Endothelial cell of umbilical vein (primary cell): Measurements from ENCODE around the gene RAB40C. TPM values are rescaled to one million over a fixed set of nuclear protein-coding genes. Genes with fewer than 3 reads are reported as not detected.

Experiments
- BruUV-seq: library from RNA; stranded (reverse); fragments of 400-500 nt; replicated peaks from 2 replicates; lab custom pipeline; 2021; lab: Mats Ljungman, UMichigan
- CTCF ChIA-PET: fragments of 300-600, 350-600 bp; sonication (Branson Sonifier 250); formaldehyde crosslinking; loops from one replicate; lab custom pipeline; 2021; ENCODE audit warnings: antibody characterized with exemption, inconsistent platforms; lab: Charles Lee
- POLR2A ChIA-PET: fragments of 300-600, 350-600 bp; sonication (Branson Sonifier 250); formaldehyde crosslinking; loops from one replicate; lab custom pipeline; 2021; ENCODE audit warnings: antibody characterized with exemption, inconsistent platforms; lab: Charles Lee
- DNase-seq: peaks from one replicate; pipeline ENCODE4 v3.0.0-alpha.2; 2011; ENCODE audit warnings: low read depth, low spot score
- FAIRE-seq: peaks from 2 replicates; lab custom pipeline; 2011; peaks lifted over from hg19 to GRCh38; lab: Jason Lieb, UNC
- H2AFZ ChIP-seq: 2 replicates; pipeline ENCODE4 v1.6.0; 2012; ENCODE audit warnings: low read depth, low read length, control low read depth, inconsistent platforms
- H3K27ac ChIP-seq: 2 replicates; pipeline ENCODE4 v1.5.1; 2011; ENCODE audit warnings: low read depth, mild to moderate bottlenecking, control low read depth, low read length, moderate library complexity; ENCODE audit not compliant: insufficient read depth
- H3K27me3 ChIP-seq, 2 experiments: 2 replicates each; pipeline versions ENCODE4 v1.6.0 to v1.6.1; 2011; ENCODE audit warnings: low read length in 2 of 2, mixed read lengths in 1 of 2; ENCODE audit not compliant: control insufficient read depth in 2 of 2, insufficient read depth in 2 of 2
- H3K36me3 ChIP-seq, 2 experiments: 2 replicates in 1 of 2; 3 replicates in 1 of 2; pipeline ENCODE4 v1.5.1; 2011; ENCODE audit warnings: low read length in 2 of 2, mild to moderate bottlenecking in 1 of 2, moderate library complexity in 1 of 2; ENCODE audit not compliant: control insufficient read depth in 2 of 2, insufficient read depth in 2 of 2; ENCODE audit errors: extremely low read depth in 1 of 2
- H3K4me1 ChIP-seq: 3 replicates; pipeline ENCODE4 v1.5.1; 2011; ENCODE audit warnings: mild to moderate bottlenecking, low read length; ENCODE audit not compliant: control insufficient read depth, insufficient read depth; ENCODE audit errors: extremely low read depth
- H3K4me2 ChIP-seq: 2 replicates; pipeline ENCODE4 v1.6.1; 2011; ENCODE audit warnings: low read length, control low read depth, mixed read lengths; ENCODE audit not compliant: insufficient read depth
- H3K4me3 ChIP-seq, 3 experiments: fragments of 200-600 bp in 1 of 3; sonication (generic), shearing (Covaris generic) in 1 of 3; replicated peaks in 1 of 3; 2 replicates each; pipeline ENCODE4 v1.5.1; 2011 to 2016; ENCODE audit warnings: control low read depth in 3 of 3, low read length in 3 of 3, mild to moderate bottlenecking in 2 of 3, inconsistent platforms in 1 of 3, low read depth in 1 of 3, moderate library complexity in 1 of 3; ENCODE audit not compliant: insufficient read depth in 1 of 3
- H3K79me2 ChIP-seq: 2 replicates; pipeline ENCODE4 v1.6.0; 2012; ENCODE audit warnings: low read length, inconsistent platforms; ENCODE audit not compliant: control insufficient read depth, insufficient read depth
- H3K9ac ChIP-seq: replicated peaks from 2 replicates; pipeline ENCODE3; 2011; ENCODE audit warnings: low read length, control low read depth; ENCODE audit not compliant: insufficient read depth; ENCODE audit errors: extremely low read depth
- H3K9me1 ChIP-seq: replicated peaks from 3 replicates; pipeline ENCODE4 v1.6.0; 2011; ENCODE audit warnings: mild to moderate bottlenecking, low read length; ENCODE audit not compliant: control insufficient read depth, insufficient read depth; ENCODE audit errors: extremely low read depth
- H3K9me3 ChIP-seq: replicated peaks from 2 replicates; pipeline ENCODE4 v1.5.1; 2012; ENCODE audit warnings: low read length, inconsistent platforms; ENCODE audit not compliant: control insufficient read depth, insufficient read depth
- H4K20me1 ChIP-seq: replicated peaks from 2 replicates; pipeline ENCODE3; 2011; ENCODE audit warnings: mild to moderate bottlenecking, low read length; ENCODE audit not compliant: control insufficient read depth, insufficient read depth; ENCODE audit errors: extremely low read depth
- EZH2 ChIP-seq: IDR thresholded peaks from 2 replicates; pipeline ENCODE4 v1.6.1; 2012; ENCODE audit warnings: borderline replicate concordance, low read depth, mild to moderate bottlenecking, moderate library complexity, low read length, inconsistent platforms; ENCODE audit not compliant: severe bottlenecking
- FOS ChIP-seq: IDR thresholded peaks from 2 replicates; pipeline ENCODE4 v1.6.1; 2011; ENCODE audit warnings: mild to moderate bottlenecking, low read length, moderate library complexity, borderline replicate concordance; ENCODE audit not compliant: insufficient read depth
- GATA2 ChIP-seq: IDR thresholded peaks from 2 replicates; pipeline ENCODE4 v1.7.0; 2011; ENCODE audit warnings: low read depth, mild to moderate bottlenecking, moderate library complexity, mixed read lengths, low read length; ENCODE audit not compliant: insufficient read length, insufficient read depth
- JUN ChIP-seq: IDR thresholded peaks from 2 replicates; pipeline ENCODE4 v1.6.1; 2011; ENCODE audit warnings: borderline replicate concordance, low read depth; ENCODE audit not compliant: insufficient read length, insufficient read depth
- MYC ChIP-seq: IDR thresholded peaks from one replicate; pipeline ENCODE4 v1.6.1; 2011; ENCODE audit warnings: mild to moderate bottlenecking, low read depth, low read length
- dilution Hi-C: fragments of 300-500 bp; cut with MboI; formaldehyde crosslinking; loops from one replicate; pipeline ENCODE4 v1.15.0; 2019; ENCODE audit warnings: low sequenced_read_pairs; ENCODE audit not compliant: extremely low pct_ligation_motif_present
- intact Hi-C: fragments of 100-400 bp; cut with micrococcal nuclease; formaldehyde crosslinking; loops from one replicate; pipeline ENCODE4 v1.10.0; 2022
- polyA plus RNA-seq, 4 experiments: library from polyadenylated mRNA; depleted of rRNA in 3 of 4; stranded (reverse) in 3 of 4; unstranded in 1 of 4; fragments of >200 nt; gene quantifications; 2 replicates each; pipeline versions ENCODE4 v1.2.1 to v1.2.3, GENCODE V29; 2011 to 2012; ENCODE audit warnings: missing spikeins in 1 of 4
- total RNA-seq: library from RNA; stranded (reverse); gene quantifications from 2 replicates; pipeline ENCODE4 v1.2.3, GENCODE V29; 2021
- TF ChIP-seq, protein P1 (sequence below), 2 donors: IDR thresholded peaks; 1 replicate in 1 of 2; 2 replicates in 1 of 2; pipeline ENCODE4 v1.5.1; 2011; ENCODE audit warnings: low read length in 2 of 2, mild to moderate bottlenecking in 2 of 2, moderate library complexity in 2 of 2, control low read depth in 1 of 2, inconsistent platforms in 1 of 2, low read depth in 1 of 2; ENCODE audit not compliant: insufficient read depth in 1 of 2; ENCODE audit errors: extremely low read depth in 1 of 2

The RAB40C gene
- total and polyA plus RNA-seq, 2 donors (not counting 3 experiments of a cell fraction or from before 2014, with no cell fraction given), result 12.4 to 18.8 TPM

DNA sequence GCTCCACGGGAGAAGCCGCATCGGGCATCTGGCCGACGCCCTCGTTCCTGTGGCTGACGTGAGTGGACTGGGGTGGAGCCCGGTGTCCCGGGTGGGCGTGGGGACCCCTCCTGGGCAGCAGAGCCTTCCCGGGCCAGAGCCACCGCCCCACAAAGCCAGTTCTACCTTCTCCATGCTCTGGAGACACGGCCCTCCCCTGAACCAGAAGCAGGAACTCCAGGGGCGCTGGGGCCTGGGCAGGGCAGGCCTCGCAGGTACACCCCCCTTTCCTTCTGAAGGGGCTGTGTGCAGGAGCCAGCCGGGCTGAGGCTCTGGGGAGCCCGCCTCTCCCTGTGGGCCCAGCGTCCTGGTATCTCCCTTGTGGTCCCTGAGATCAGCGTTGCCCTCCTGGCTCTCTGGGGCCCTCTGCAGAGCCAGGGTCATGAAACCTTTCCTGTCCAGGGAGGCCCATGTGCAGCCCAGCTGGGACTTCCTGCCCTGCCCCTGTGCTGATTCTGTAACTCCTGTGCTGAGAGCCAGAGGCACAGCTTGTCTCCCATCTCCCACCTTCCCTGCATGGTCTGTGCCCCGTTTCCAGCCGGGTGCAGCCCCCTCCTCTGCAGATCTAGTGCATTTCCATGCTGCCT lies 13.6 kb upstream of the RAB40C start:
- H3K27me3 ChIP-seq, result no peaks in the 10 kb centered on the region
- H3K27ac ChIP-seq, result no peak overlapping the region
- dilution Hi-C loops (no loop called here), intact Hi-C loops (no loop called here)
- FAIRE-seq (no peak), DNase-seq (no peak)
- H2AFZ ChIP-seq, result no peak overlapping the region
- ChIA-PET CTCF (interaction anchor here (0.8 to 1.2 kb wide), 7 partner anchors 10 to 84 kb away, joined by 3 to 4 read pairs (median 3); partner anchors contain the start of genes METTL26 and NHLRC4), POLR2A (no interaction called here)
- H3K9me1 ChIP-seq, result no peaks in the 10 kb centered on the region
- no TSS peak for BruUV-seq
- H3K4me2 ChIP-seq, result no peak overlapping the region
- H3K79me2 ChIP-seq, result peaks cover under 1% of the 10 kb centered on the region
- no peak overlapping the region for H3K9ac ChIP-seq
- peaks cover 0 to 16% of the 10 kb centered on the region in 2 experiments for H3K36me3 ChIP-seq
- H3K4me3 ChIP-seq, result no peak overlapping the region
- no peak for TF ChIP-seq JUN
- TF ChIP-seq, protein P1, sequence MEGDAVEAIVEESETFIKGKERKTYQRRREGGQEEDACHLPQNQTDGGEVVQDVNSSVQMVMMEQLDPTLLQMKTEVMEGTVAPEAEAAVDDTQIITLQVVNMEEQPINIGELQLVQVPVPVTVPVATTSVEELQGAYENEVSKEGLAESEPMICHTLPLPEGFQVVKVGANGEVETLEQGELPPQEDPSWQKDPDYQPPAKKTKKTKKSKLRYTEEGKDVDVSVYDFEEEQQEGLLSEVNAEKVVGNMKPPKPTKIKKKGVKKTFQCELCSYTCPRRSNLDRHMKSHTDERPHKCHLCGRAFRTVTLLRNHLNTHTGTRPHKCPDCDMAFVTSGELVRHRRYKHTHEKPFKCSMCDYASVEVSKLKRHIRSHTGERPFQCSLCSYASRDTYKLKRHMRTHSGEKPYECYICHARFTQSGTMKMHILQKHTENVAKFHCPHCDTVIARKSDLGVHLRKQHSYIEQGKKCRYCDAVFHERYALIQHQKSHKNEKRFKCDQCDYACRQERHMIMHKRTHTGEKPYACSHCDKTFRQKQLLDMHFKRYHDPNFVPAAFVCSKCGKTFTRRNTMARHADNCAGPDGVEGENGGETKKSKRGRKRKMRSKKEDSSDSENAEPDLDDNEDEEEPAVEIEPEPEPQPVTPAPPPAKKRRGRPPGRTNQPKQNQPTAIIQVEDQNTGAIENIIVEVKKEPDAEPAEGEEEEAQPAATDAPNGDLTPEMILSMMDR (IDR thresholded peaks at IDR 0.05; ENCODE audit: extremely low read depth in 1 of 2, insufficient read depth in 1 of 2, low read depth in 1 of 2, low read length in 2 of 2), result no peak
- no peak for TF ChIP-seq GATA2
- TF ChIP-seq MYC, result no peak
- no peak for TF ChIP-seq EZH2
- no peak for TF ChIP-seq FOS
- peaks cover 2% of the 10 kb centered on the region for H3K4me1 ChIP-seq
- no peaks in the 10 kb centered on the region for H4K20me1 ChIP-seq
- no peaks in the 10 kb centered on the region for H3K9me3 ChIP-seq
